ENCODE measurements around the gene SDHAF4.
A peak's percentile ranks its signal among the peaks of the same experiment; 100 is the strongest.
"Not testable (repeated sequence)": the region's sequence is repeated elsewhere in the genome, so short reads cannot be mapped to it uniquely, and the experiment has no call there.

Gene SDHAF4

GRCh38 chr6:70566751-70567382 lies at the start of gene SDHAF4:
Gene SDHAF4, plus strand, starts transcription at chr6:70566930. Its CDS starts 11 bp downstream, at chr6:70566941.
- peak; percentile 86 for DNase-seq

- no peak for DNase-seq
Measured at GRCh38 chr6:70518723-70519122, 48.0 kb upstream of the SDHAF4 start.

GRCh38 chr6:70520575-70520974 lies 46.2 kb upstream of the SDHAF4 start:
- DNase-seq: no peak

- no peak for DNase-seq
Measured at GRCh38 chr6:70524721-70525286, 41.9 kb upstream of the SDHAF4 start.

GRCh38 chr6:70527071-70527737 lies 39.5 kb upstream of the SDHAF4 start:
- DNase-seq: no peak

GRCh38 chr6:70530023-70530422 lies 36.7 kb upstream of the SDHAF4 start:
- DNase-seq: no peak

- DNase-seq: no peak
Measured at GRCh38 chr6:70531133-70531532, 35.6 kb upstream of the SDHAF4 start.

- DNase-seq: no peak
Measured at GRCh38 chr6:70537266-70537665, 29.5 kb upstream of the SDHAF4 start.

GRCh38 chr6:70538376-70538775 lies 28.4 kb upstream of the SDHAF4 start:
- DNase-seq: no peak

- DNase-seq: no peak
Measured at GRCh38 chr6:70547313-70547712, 19.4 kb upstream of the SDHAF4 start.

- DNase-seq: no peak
Measured at GRCh38 chr6:70547905-70548304, 18.8 kb upstream of the SDHAF4 start.

GRCh38 chr6:70549327-70549726 lies 17.4 kb upstream of the SDHAF4 start:
- no peak for DNase-seq

GRCh38 chr6:70551566-70551965 lies 15.2 kb upstream of the SDHAF4 start:
- DNase-seq: no peak

- DNase-seq: not testable (repeated sequence)
Measured at GRCh38 chr6:70552286-70552940, 14.3 kb upstream of the SDHAF4 start.

GRCh38 chr6:70552974-70553373 lies 13.8 kb upstream of the SDHAF4 start:
- no peak for DNase-seq

GRCh38 chr6:70557998-70558397 lies 8.7 kb upstream of the SDHAF4 start:
- no peak for DNase-seq

- DNase-seq: not testable (repeated sequence)
Measured at GRCh38 chr6:70562401-70562800, 4.3 kb upstream of the SDHAF4 start.

- DNase-seq: peak; percentile 21
Measured at GRCh38 chr6:70563530-70563929, 3.2 kb upstream of the SDHAF4 start.

GRCh38 chr6:70574643-70575042 lies 7.9 kb downstream of the SDHAF4 start:
- no peak for DNase-seq

GRCh38 chr6:70575899-70576495 lies 9.3 kb downstream of the SDHAF4 start:
- DNase-seq: no peak

GRCh38 chr6:70586114-70586513 lies 19.4 kb downstream of the SDHAF4 start:
- DNase-seq: no peak

- DNase-seq: no peak
Measured at GRCh38 chr6:70590400-70590799, 23.7 kb downstream of the SDHAF4 start.

- DNase-seq: no peak
Measured at GRCh38 chr6:70592391-70593117, 25.8 kb downstream of the SDHAF4 start.
